ENCODE data around the gene CENPM.

DNA sequence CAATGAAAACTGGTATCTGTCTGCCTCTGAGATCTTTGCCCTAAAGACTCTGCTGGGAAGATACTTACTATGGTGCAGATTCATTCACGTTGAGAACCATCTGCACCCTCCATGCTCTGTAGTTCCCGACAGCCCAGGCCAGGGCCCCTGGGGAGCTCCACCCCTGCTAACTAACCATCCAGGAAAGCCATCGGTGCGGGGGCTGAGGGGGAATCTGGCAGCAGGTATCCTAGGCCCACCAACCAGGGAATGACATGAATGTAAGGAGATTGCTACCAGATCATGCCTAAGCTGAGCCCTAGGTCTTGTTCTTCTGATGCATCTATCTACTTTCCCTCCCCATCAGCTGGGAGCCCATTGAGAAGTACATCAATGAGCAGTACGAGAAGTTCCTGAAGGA lies 40.3 kb upstream of the CENPM start:
- TF ChIP-seq, protein P1, sequence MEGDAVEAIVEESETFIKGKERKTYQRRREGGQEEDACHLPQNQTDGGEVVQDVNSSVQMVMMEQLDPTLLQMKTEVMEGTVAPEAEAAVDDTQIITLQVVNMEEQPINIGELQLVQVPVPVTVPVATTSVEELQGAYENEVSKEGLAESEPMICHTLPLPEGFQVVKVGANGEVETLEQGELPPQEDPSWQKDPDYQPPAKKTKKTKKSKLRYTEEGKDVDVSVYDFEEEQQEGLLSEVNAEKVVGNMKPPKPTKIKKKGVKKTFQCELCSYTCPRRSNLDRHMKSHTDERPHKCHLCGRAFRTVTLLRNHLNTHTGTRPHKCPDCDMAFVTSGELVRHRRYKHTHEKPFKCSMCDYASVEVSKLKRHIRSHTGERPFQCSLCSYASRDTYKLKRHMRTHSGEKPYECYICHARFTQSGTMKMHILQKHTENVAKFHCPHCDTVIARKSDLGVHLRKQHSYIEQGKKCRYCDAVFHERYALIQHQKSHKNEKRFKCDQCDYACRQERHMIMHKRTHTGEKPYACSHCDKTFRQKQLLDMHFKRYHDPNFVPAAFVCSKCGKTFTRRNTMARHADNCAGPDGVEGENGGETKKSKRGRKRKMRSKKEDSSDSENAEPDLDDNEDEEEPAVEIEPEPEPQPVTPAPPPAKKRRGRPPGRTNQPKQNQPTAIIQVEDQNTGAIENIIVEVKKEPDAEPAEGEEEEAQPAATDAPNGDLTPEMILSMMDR (conservative IDR thresholded peaks at IDR 0.05; ENCODE audit: low read depth, low read length), result no peak
- TF ChIP-seq EZH2 (IDR thresholded peaks at IDR 0.05; ENCODE audit: low read length, unreplicated experiment) (no peak), EZH2phosphoT487 (IDR thresholded peaks at IDR 0.05; ENCODE audit: borderline replicate concordance, low read length) (no peak)

Data from PC-3 (cell line).